Measurements from ENCODE around the gene SLC5A10. TPM values are rescaled to one million over a fixed set of nuclear protein-coding genes. Genes with fewer than 3 reads are reported as not detected.

The SLC5A10 gene
- total RNA-seq, 1 donor from 2014 or later: 0.14 TPM

DNA sequence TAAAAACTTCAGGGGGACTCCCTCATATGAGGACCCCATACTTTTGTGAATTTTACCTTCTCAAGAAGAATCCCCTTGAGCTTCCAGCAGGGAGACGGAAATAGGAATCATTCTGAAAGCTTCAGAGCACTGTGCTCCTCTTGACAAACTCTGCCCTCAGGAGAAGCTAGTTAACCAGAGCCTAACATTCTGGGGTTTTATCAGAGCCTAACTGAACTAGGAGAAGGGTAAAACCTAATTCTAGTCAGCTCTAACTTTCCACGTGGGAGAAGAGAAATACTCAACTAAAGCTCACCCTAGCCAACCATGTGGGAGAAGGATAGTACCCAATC lies 13.3 kb upstream of the SLC5A10 start:
- H3K4me3 Mint-ChIP-seq (ENCODE audit: unreplicated experiment): no peak overlapping the region
- no peaks in the 10 kb centered on the region for H3K4me1 Mint-ChIP-seq (ENCODE audit: low read depth, unreplicated experiment)
- H3K4me3 ChIP-seq (ENCODE audit: insufficient read depth, low read depth, low read length): no peak overlapping the region
- TF ChIP-seq, protein P1, sequence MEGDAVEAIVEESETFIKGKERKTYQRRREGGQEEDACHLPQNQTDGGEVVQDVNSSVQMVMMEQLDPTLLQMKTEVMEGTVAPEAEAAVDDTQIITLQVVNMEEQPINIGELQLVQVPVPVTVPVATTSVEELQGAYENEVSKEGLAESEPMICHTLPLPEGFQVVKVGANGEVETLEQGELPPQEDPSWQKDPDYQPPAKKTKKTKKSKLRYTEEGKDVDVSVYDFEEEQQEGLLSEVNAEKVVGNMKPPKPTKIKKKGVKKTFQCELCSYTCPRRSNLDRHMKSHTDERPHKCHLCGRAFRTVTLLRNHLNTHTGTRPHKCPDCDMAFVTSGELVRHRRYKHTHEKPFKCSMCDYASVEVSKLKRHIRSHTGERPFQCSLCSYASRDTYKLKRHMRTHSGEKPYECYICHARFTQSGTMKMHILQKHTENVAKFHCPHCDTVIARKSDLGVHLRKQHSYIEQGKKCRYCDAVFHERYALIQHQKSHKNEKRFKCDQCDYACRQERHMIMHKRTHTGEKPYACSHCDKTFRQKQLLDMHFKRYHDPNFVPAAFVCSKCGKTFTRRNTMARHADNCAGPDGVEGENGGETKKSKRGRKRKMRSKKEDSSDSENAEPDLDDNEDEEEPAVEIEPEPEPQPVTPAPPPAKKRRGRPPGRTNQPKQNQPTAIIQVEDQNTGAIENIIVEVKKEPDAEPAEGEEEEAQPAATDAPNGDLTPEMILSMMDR (IDR thresholded peaks at IDR 0.05; ENCODE audit: insufficient read depth, low read depth, low read length): no peak
- no peak for TF ChIP-seq EZH2 (IDR thresholded peaks at IDR 0.05; ENCODE audit: insufficient read depth, low read length)
- H3K27me3 ChIP-seq (ENCODE audit: insufficient read depth, low read length): peaks cover 7% of the 10 kb centered on the region
- H3K4me1 ChIP-seq (ENCODE audit: insufficient read depth, low read length): no peaks in the 10 kb centered on the region
- H4K20me1 ChIP-seq (ENCODE audit: insufficient read depth, low read length): no peaks in the 10 kb centered on the region
- no peaks in the 10 kb centered on the region for H3K9me3 Mint-ChIP-seq (ENCODE audit: unreplicated experiment)
- H2AFZ ChIP-seq (ENCODE audit: low read depth, low read length): no peak overlapping the region
- no peaks in the 10 kb centered on the region for H3K36me3 Mint-ChIP-seq (ENCODE audit: low read depth, unreplicated experiment)
- H3K27me3 Mint-ChIP-seq (ENCODE audit: low read depth, unreplicated experiment): peaks cover 2% of the 10 kb centered on the region
- DNase-seq (ENCODE audit: low read depth) (no peak), FAIRE-seq (no peak)
- no peak overlapping the region for H3K27ac Mint-ChIP-seq (ENCODE audit: unreplicated experiment)
- no peak overlapping the region for H3K27ac ChIP-seq (ENCODE audit: low read depth, low read length)
- no peaks in the 10 kb centered on the region for H3K36me3 ChIP-seq (ENCODE audit: insufficient read depth, low read length)
- no peak overlapping the region for H3K4me2 ChIP-seq (ENCODE audit: low read length)
- no peaks in the 10 kb centered on the region for H3K79me2 ChIP-seq (ENCODE audit: insufficient read depth, low read length)
- H3K9ac ChIP-seq (ENCODE audit: low read length): no peak overlapping the region
- H3K9me3 ChIP-seq (ENCODE audit: insufficient read depth, low read depth, low read length): no peaks in the 10 kb centered on the region

DNA sequence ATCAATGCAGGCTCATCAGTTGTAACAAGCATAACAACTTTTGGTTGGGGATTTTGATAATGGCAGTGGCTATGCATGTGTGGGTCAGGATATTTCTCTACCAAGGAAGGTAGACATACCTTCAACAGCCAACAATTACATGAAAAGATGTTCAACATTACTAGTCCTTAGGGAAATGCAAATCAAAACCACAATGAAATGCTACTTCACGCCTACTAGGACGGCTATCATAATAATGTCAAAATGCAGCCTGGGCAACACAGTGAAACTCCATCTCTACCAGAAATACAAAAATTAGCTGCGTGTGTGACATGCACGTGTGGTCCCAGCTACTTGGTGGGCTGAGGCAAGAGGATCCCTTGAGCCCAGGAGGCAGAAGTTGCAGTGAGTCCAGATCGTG lies 7.3 kb upstream of the SLC5A10 start:
- no peaks in the 10 kb centered on the region for H3K9me3 ChIP-seq (ENCODE audit: insufficient read depth, low read depth, low read length)
- H3K79me2 ChIP-seq (ENCODE audit: insufficient read depth, low read length): no peaks in the 10 kb centered on the region
- peaks cover 3% of the 10 kb centered on the region for H3K4me1 Mint-ChIP-seq (ENCODE audit: low read depth, unreplicated experiment)
- H3K36me3 ChIP-seq (ENCODE audit: insufficient read depth, low read length): no peaks in the 10 kb centered on the region
- no peak overlapping the region for H3K27ac ChIP-seq (ENCODE audit: low read depth, low read length)
- H2AFZ ChIP-seq (ENCODE audit: low read depth, low read length): no peak overlapping the region
- H3K36me3 Mint-ChIP-seq (ENCODE audit: low read depth, unreplicated experiment): no peaks in the 10 kb centered on the region
- DNase-seq (ENCODE audit: low read depth) (no peak), FAIRE-seq (no peak)
- H3K9ac ChIP-seq (ENCODE audit: low read length): no peak overlapping the region
- H3K27me3 Mint-ChIP-seq (ENCODE audit: low read depth, unreplicated experiment): peaks cover 21% of the 10 kb centered on the region
- H3K27me3 ChIP-seq (ENCODE audit: insufficient read depth, low read length): peaks cover 29% of the 10 kb centered on the region
- no peak for TF ChIP-seq EZH2 (IDR thresholded peaks at IDR 0.05; ENCODE audit: insufficient read depth, low read length)
- TF ChIP-seq, protein P1 (IDR thresholded peaks at IDR 0.05; ENCODE audit: insufficient read depth, low read depth, low read length): no peak
- H3K9me3 Mint-ChIP-seq (ENCODE audit: unreplicated experiment): peaks cover 1% of the 10 kb centered on the region
- no peak overlapping the region for H3K4me3 Mint-ChIP-seq (ENCODE audit: unreplicated experiment)
- H3K4me1 ChIP-seq (ENCODE audit: insufficient read depth, low read length): no peaks in the 10 kb centered on the region
- H4K20me1 ChIP-seq (ENCODE audit: insufficient read depth, low read length): no peaks in the 10 kb centered on the region
- H3K4me2 ChIP-seq (ENCODE audit: low read length): no peak overlapping the region
- H3K27ac Mint-ChIP-seq (ENCODE audit: unreplicated experiment): no peak overlapping the region
- H3K4me3 ChIP-seq (ENCODE audit: insufficient read depth, low read depth, low read length): no peak overlapping the region

DNA sequence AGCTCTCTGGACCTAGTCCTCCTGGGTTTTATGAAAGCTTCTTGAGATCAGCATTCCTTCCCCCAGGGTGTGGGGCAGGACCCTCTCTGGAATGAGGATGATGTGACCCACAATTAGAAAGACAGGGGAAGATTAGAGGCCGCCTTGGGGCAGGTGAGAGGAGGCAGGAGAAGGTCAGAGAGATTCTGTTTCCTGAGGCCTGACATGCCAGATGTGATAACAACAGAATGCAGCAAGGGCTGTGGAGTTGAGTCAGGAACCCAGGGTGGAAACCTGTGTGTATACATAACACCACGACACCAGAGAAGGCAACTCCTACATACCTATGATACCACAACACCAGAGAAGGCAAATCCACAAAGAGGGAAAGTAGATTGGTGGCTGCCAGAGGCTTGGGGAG lies 5.4 kb upstream of the SLC5A10 start:
- Histone ChIP-seq H3K4me2 (ENCODE audit: low read length) (no peak overlapping the region), H3K9ac (ENCODE audit: low read length) (no peak overlapping the region), H3K4me1 (ENCODE audit: insufficient read depth, low read length) (no peaks in the 10 kb centered on the region), H2AFZ (ENCODE audit: low read depth, low read length) (no peak overlapping the region), H3K4me3 (ENCODE audit: insufficient read depth, low read depth, low read length) (no peak overlapping the region), H3K36me3 (ENCODE audit: insufficient read depth, low read length) (no peaks in the 10 kb centered on the region), H3K9me3 (ENCODE audit: insufficient read depth, low read depth, low read length) (no peaks in the 10 kb centered on the region), H3K27ac (ENCODE audit: low read depth, low read length) (no peak overlapping the region), H4K20me1 (ENCODE audit: insufficient read depth, low read length) (no peaks in the 10 kb centered on the region), H3K79me2 (ENCODE audit: insufficient read depth, low read length) (no peaks in the 10 kb centered on the region), H3K27me3 (ENCODE audit: insufficient read depth, low read length) (peaks cover 31% of the 10 kb centered on the region)
- no peak for TF ChIP-seq EZH2 (IDR thresholded peaks at IDR 0.05; ENCODE audit: insufficient read depth, low read length)
- TF ChIP-seq, protein P1 (IDR thresholded peaks at IDR 0.05; ENCODE audit: insufficient read depth, low read depth, low read length): no peak
- DNase-seq (ENCODE audit: low read depth) (no peak), FAIRE-seq (no peak)
- no peak overlapping the region for H3K4me3 Mint-ChIP-seq (ENCODE audit: unreplicated experiment)
- H3K27ac Mint-ChIP-seq (ENCODE audit: unreplicated experiment): no peak overlapping the region
- H3K36me3 Mint-ChIP-seq (ENCODE audit: low read depth, unreplicated experiment): no peaks in the 10 kb centered on the region
- peaks cover 1% of the 10 kb centered on the region for H3K9me3 Mint-ChIP-seq (ENCODE audit: unreplicated experiment)
- peaks cover 26% of the 10 kb centered on the region for H3K27me3 Mint-ChIP-seq (ENCODE audit: low read depth, unreplicated experiment)
- H3K4me1 Mint-ChIP-seq (ENCODE audit: low read depth, unreplicated experiment): peaks cover 3% of the 10 kb centered on the region
